Spleen (tissue), 7 donors: ENCODE measurements around the gene CCNB2.

ENCODE experiments used
- CTCF ChIP-seq, 11 experiments: fragments of 200-600 bp in 7 of 11; fragments of 450-650 bp in 4 of 11; sonication (generic) in 4 of 11; IDR thresholded peaks in 8 of 11; conservative IDR thresholded peaks in 3 of 11; 1 replicate in 7 of 11; 2 replicates in 4 of 11; pipeline versions ENCODE4 v1.4.0 to v1.8.0; 2016 to 2021; ENCODE audit warnings: antibody characterized with exemption in 11 of 11, inconsistent platforms in 4 of 11, mild to moderate bottlenecking in 1 of 11
- POLR2A ChIP-seq, 3 donors: fragments of 450-650 bp; IDR thresholded peaks; one replicate each; pipeline ENCODE4 v1.5.1; 2017; ENCODE audit warnings: antibody characterized with exemption in 3 of 3, mild to moderate bottlenecking in 1 of 3
- donor health status: DM: no; HTN: no; CAD: no; lungs with moderate emphysema.
- donor health status: DM: no; HTN: no; CAD: no.
- donor health status: DM: no; HTN: no; CAD: no.

- TF ChIP-seq CTCF (IDR thresholded peaks at IDR 0.05 in 8 of 11, conservative IDR thresholded peaks at IDR 0.05 in 3 of 11) = no peak
- no peak for TF ChIP-seq POLR2A (IDR thresholded peaks at IDR 0.05)
Measured at GRCh38 chr15:59152694-59153450, 47.9 kb downstream of the CCNB2 start.
